Central memory CD8-positive, alpha-beta T cell (primary cell): ENCODE measurements around the gene MAN1A1.

Experiments used
- ATAC-seq: fragments of 150-1000 bp; cut with Tn5 transposase; replicated peaks from 2 replicates; pipeline ENCODE4 v1.10.0; 2022; ENCODE audit warnings: mild to moderate bottlenecking, moderate FRiP score, moderate number of reproducible peaks; ENCODE audit not compliant: poor library complexity, severe bottlenecking; ENCODE audit errors: extremely low read depth
- DNase-seq, 2 donors: peaks; one replicate each; pipeline ENCODE4 v3.0.0; 2021; ENCODE audit warnings: low spot score in 2 of 2
- H3K27ac Mint-ChIP-seq: one replicate; pipeline ENCODE4 v1.8.0; 2022; ENCODE audit warnings: low read depth, mild to moderate bottlenecking, moderate library complexity, mixed read lengths
- H3K27me3 Mint-ChIP-seq: one replicate; pipeline ENCODE4 v1.8.0; 2022; ENCODE audit warnings: mixed read lengths
- H3K36me3 Mint-ChIP-seq: one replicate; pipeline ENCODE4 v1.8.0; 2022; ENCODE audit warnings: mild to moderate bottlenecking, moderate library complexity, mixed read lengths; ENCODE audit not compliant: insufficient read depth
- H3K4me1 Mint-ChIP-seq: one replicate; pipeline ENCODE4 v1.8.0; 2022; ENCODE audit warnings: mixed read lengths
- H3K4me3 Mint-ChIP-seq: one replicate; pipeline ENCODE4 v1.8.0; 2022; ENCODE audit warnings: mild to moderate bottlenecking, moderate library complexity, mixed read lengths
- H3K9me3 Mint-ChIP-seq: one replicate; pipeline ENCODE4 v1.8.0; 2022; ENCODE audit warnings: mixed read lengths

MAN1A1 gene

DNA sequence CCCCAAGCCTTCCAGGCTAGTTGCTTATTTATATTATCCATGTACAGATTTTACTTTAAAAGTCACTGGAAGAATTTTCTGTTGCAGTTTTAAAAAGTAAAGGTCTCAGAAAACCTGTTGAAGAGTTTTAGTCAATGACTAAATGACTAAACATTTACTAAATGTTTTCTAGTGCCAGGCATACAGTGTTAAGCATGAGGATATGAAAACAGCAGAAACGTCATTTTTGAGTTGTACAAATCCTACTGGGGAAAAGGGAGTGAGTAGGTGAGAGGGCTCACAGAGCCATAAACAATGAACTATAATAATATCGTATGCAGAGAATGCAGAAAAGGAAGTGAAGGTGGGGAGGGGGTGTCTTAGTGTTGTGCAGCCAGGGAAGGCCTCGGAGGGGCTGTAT, 66.3 kb downstream of the MAN1A1 start:
- H3K9me3 Mint-ChIP-seq: no peaks in the 10 kb centered on the region

DNA sequence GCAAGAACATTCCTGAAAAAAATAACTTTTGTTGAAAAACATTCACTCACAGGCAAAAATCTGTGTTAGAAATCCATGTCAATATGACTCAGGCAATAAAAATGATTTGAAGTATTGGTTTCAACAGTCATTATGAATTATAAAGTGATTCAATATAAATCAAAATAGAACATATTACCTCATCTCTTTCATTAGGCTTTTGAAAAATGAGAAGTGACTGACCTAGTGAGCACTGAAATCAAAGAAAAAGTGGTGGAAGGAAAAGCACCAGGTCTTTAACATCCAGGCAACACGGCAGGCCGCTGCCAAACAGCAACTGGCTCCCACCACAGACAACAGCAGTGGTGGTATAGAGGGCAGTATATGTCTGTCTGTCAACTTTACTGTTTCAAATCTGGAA, 68.9 kb downstream of the MAN1A1 start:
- no peak overlapping the region for H3K27ac Mint-ChIP-seq
- no peak overlapping the region for H3K4me3 Mint-ChIP-seq
- H3K9me3 Mint-ChIP-seq: no peaks in the 10 kb centered on the region
- DNase-seq (no peak), ATAC-seq (no peak)
- H3K4me1 Mint-ChIP-seq: peaks cover 12% of the 10 kb centered on the region
- no peaks in the 10 kb centered on the region for H3K27me3 Mint-ChIP-seq
- H3K36me3 Mint-ChIP-seq: peaks cover 2% of the 10 kb centered on the region

More for the DNA sequence above, 66.3 kb downstream of the MAN1A1 start:
- Mint-ChIP-seq H3K27me3 (no peaks in the 10 kb centered on the region), H3K27ac (no peak overlapping the region), H3K4me3 (no peak overlapping the region), H3K4me1 (peaks cover 12% of the 10 kb centered on the region), H3K36me3 (peaks cover 2% of the 10 kb centered on the region)
- DNase-seq (no peak), ATAC-seq (no peak)

DNA sequence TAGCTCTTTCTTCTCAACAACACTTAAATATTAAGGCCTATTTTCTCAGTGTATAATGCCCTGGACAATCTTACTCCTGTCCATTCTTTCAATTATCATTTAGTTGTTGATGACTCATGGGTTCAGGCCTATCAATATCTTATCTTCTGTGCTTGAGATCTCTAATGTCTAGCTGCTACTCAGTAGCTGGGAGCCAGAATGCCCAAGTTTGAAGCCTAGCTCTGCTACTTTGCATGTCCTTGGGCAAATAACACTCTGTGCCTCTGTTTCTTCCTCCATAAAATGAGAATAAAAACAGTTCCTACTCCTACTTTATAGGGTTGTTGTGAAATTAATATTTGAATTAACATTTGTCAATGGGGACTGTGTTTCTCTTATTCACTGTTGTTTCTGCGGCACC, 69.5 kb downstream of the MAN1A1 start:
- H3K4me1 Mint-ChIP-seq: peaks cover 12% of the 10 kb centered on the region
- ATAC-seq: no peak

DNA sequence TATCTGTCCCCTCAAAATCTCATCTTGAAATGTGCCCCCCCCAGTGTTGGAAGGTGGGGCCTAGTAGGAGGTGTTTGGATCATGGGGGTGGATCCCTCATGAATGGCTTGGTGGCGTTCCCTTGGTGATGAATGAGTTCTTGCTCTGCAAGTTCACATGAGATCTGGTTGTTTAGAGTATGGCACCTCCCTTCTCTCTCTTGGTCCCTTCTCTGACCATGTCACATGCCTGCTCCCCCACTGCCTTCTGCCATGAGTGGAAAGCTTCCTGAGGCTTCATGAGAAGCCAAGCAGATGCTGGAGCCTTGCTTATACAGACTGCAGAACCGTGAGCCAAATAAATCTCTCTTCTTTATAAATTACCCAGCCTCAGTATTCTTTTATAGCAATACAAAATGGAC, 70.9 kb downstream of the MAN1A1 start:
- Mint-ChIP-seq H3K4me1 (peaks cover 11% of the 10 kb centered on the region), H3K36me3 (peaks cover 2% of the 10 kb centered on the region), H3K4me3 (no peak overlapping the region), H3K9me3 (no peaks in the 10 kb centered on the region), H3K27me3 (no peaks in the 10 kb centered on the region), H3K27ac (no peak overlapping the region)
- ATAC-seq: no peak
- DNase-seq: no peak

More for the DNA sequence above, 69.5 kb downstream of the MAN1A1 start:
- Mint-ChIP-seq H3K9me3 (no peaks in the 10 kb centered on the region), H3K27me3 (no peaks in the 10 kb centered on the region), H3K27ac (no peak overlapping the region), H3K4me3 (no peak overlapping the region), H3K36me3 (peaks cover 2% of the 10 kb centered on the region)
- DNase-seq: no peak

DNA sequence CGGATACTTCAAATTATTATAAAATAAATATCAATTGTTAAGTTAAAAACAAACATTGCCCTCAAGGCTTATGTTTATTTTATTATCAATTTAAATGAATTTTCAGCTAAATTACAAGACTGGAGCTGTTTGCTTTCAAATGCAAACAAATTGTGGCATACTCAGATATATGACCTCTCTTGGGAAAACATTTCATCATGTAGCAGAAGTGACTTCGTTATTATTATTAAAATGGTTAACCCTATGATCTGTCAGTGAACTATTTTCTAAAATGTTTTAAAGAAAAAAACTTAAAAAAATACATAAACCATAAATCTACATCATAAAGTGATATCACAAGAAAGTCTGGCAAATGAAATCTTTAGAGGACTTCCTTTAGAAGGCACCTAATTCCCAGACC, 72.5 kb downstream of the MAN1A1 start:
- Mint-ChIP-seq H3K9me3 (no peaks in the 10 kb centered on the region), H3K27me3 (no peaks in the 10 kb centered on the region), H3K4me1 (peaks cover 5% of the 10 kb centered on the region), H3K4me3 (no peak overlapping the region), H3K27ac (no peak overlapping the region), H3K36me3 (peaks cover 2% of the 10 kb centered on the region)
- no peak for ATAC-seq
- DNase-seq: no peak

DNA sequence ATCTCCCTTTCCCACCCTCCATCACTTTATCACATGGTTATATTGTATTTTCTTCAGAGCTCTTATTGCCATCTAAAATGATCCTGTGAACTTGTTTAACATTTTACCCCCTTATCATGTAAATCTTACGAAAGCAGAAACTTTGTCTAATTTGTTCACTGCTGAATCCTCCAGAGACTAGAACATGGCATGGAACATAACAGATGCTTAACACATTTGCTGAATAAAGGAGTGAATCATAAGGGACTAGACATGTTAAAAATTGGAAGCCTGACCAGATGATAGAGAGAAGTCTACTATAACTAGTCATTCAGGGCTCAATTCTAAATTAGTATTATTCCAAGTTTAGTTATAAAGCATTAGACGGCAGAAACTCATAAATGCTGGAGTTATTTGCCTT, 73.3 kb downstream of the MAN1A1 start:
- H3K27ac Mint-ChIP-seq: no peak overlapping the region
- no peaks in the 10 kb centered on the region for H3K27me3 Mint-ChIP-seq
- ATAC-seq (no peak), DNase-seq (no peak)
- H3K4me1 Mint-ChIP-seq: peaks cover 1% of the 10 kb centered on the region
- no peaks in the 10 kb centered on the region for H3K9me3 Mint-ChIP-seq
- no peak overlapping the region for H3K4me3 Mint-ChIP-seq
- H3K36me3 Mint-ChIP-seq: peaks cover 2% of the 10 kb centered on the region

DNA sequence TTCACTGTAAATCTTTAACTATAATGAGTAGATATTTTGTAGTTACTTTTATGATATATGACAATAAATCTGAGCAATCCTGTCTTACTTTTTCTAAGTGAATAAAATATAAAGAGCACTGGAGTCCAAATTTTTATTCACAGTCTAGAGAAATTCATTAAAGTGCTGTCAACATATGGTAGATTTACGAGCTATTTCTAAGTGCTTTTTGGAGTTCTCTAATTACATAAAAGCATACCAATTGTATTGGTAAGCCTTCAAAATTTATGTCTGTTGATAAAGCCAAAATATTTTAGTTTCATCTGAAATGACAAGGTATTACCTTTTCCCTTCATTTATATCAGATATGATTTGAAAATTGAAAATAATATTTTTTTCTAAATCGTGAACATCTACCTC, 75.4 kb downstream of the MAN1A1 start:
- ATAC-seq (no peak), DNase-seq (no peak)
- Mint-ChIP-seq H3K27me3 (no peaks in the 10 kb centered on the region), H3K9me3 (peaks cover 6% of the 10 kb centered on the region), H3K4me3 (no peak overlapping the region), H3K36me3 (peaks cover 2% of the 10 kb centered on the region), H3K27ac (no peak overlapping the region), H3K4me1 (peaks cover 1% of the 10 kb centered on the region)

DNA sequence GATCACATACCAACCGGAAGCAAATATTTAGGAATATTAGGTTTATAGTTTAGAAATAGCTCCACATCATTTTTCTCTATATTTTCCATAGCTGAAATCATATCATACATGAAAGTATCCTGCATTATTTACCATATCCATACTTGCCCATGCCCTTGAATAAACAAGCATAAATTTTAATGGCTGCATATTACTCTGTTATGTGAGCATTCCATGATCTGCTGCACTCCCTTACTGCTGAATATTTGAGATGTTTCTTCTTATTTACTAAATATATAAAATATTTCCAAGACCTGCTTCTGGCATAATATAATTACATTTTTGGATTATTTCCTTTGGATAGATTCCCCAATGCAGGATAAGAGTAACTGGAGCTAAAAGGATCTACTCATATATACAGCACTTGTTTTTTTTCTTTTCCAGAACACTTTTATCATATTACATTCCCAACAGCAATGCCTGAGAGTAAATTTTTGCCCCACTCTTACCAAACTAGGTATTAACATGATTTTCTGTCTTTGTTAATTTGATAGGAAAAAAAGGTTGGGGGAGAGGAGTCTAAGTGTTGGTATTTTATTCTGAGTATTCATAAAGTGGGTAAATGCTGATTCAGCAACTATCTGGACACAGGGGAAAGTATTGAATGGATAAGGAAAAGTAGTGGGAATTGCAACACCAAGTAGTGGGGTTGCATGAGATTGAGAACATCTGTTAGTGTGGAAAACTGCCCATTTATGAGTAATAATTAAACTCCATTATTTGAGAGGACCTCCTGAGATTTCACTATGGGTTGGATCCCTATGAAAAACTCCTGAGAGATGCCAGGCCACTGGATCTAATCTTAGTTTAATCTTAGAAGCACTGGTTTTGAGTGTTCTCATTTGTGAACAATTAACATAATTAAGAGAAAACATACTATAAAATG, 76.0 kb downstream of the MAN1A1 start:
- Mint-ChIP-seq H3K27me3 (no peaks in the 10 kb centered on the region), H3K27ac (no peak overlapping the region), H3K4me3 (no peak overlapping the region), H3K4me1 (peaks cover 8% of the 10 kb centered on the region), H3K9me3 (peaks cover 6% of the 10 kb centered on the region), H3K36me3 (peaks cover 2% of the 10 kb centered on the region)
- no peak for ATAC-seq
- no peak for DNase-seq

DNA sequence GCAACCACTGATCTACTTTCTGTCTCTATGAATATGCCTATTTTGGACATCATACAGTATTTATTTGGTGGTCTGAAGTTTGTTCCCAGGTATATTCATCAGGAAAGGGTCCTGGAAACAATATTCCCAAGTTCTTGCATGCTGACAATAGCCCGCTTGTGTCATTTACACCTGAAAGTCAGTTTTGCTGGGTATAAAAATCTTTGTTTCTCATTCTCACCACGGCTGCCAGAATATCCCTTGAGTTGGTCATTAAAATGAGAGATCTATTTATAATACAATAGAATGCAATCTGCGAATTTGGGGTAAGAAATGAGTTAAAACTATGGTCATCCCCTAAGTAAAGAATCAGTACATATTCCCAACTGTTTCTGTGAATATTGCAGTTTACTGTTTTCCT, 79.0 kb downstream of the MAN1A1 start:
- DNase-seq (no peak), ATAC-seq (no peak)
- H3K4me3 Mint-ChIP-seq: no peak overlapping the region
- peaks cover 21% of the 10 kb centered on the region for H3K4me1 Mint-ChIP-seq
- H3K36me3 Mint-ChIP-seq: peaks cover 2% of the 10 kb centered on the region
- no peak overlapping the region for H3K27ac Mint-ChIP-seq
- peaks cover 6% of the 10 kb centered on the region for H3K9me3 Mint-ChIP-seq
- no peaks in the 10 kb centered on the region for H3K27me3 Mint-ChIP-seq

DNA sequence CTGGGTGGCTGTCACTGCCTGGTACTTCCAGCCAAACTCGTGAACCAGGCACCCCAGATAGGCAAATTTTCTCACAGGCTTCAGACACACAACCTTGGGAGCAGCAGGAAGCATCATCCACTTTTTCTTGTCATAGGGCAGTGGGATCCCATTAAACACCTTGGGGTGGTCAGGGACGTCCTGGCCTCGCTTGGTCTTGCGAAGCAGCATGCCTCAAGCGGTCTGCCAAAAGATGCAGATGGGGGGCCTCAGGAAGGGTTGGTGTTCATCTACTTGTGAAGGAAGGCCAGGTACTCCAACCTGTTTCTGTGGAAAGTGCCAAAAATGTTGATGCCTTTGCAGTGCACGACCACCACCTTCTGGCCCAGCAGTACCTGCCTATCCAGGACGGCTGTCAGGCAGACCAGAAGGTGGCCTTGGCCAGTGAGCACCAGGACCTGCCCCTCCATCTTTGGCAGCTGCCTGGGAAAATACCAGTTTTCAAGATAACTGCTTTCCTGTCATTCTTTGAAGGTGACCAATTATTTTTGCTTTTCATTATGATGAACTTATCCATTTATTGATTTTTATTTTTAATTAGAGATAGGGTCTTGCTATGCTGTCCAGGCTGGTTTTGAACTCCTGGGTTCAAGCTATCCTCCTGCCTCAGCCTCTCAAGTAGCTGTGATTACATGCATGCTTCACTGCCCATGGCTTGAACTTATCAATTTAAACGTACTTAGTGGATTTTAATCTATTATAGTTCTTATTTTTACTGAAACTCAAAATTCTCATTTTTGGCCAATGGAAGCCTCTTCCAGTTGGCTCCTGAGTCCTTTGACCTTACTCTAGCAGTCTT, 80.1 kb downstream of the MAN1A1 start:
- Mint-ChIP-seq H3K36me3 (peaks cover 2% of the 10 kb centered on the region), H3K27ac (no peak overlapping the region), H3K27me3 (no peaks in the 10 kb centered on the region), H3K9me3 (peaks cover 6% of the 10 kb centered on the region), H3K4me1 (peaks cover 21% of the 10 kb centered on the region), H3K4me3 (no peak overlapping the region)
- ATAC-seq: no peak
- no peak for DNase-seq

DNA sequence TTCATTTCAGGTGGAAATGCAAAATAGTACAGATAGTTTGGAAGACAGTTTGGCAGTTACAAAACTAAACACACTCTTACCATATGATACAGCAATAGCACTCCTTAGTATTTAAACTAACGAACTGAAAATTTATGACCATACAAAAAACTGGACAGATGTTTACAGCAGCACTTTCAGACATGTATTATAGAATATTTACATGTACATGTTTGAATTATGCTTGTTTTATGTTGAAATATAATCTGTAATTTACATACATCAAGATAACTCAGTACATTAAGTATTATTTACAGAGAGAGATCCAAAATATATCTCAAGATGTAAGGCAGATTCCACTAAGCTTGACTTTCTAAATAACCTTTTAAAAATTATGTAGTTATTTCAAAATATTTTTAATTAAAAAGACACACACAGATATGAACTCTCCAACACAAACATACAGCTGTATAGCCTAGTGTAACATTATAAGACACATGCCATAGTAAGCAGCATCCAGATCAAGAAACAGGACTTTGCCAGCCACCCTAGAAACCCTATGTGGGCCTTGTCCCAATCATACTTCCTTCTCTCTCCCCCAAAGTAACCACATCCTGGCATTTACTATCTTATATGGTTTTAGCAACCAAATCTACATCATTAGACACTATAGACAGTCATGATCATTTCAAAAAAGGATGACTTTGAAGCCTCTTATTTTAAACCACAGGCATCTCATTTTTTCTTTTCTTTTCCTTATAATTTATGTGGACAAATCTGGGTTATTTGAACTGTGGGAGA, 82.2 kb downstream of the MAN1A1 start:
- Mint-ChIP-seq H3K4me3 (no peak overlapping the region), H3K27me3 (no peaks in the 10 kb centered on the region), H3K36me3 (peaks cover 2% of the 10 kb centered on the region), H3K9me3 (peaks cover 6% of the 10 kb centered on the region), H3K27ac (no peak overlapping the region), H3K4me1 (peaks cover 21% of the 10 kb centered on the region)
- ATAC-seq (peak; percentile 79), DNase-seq (no peak)

DNA sequence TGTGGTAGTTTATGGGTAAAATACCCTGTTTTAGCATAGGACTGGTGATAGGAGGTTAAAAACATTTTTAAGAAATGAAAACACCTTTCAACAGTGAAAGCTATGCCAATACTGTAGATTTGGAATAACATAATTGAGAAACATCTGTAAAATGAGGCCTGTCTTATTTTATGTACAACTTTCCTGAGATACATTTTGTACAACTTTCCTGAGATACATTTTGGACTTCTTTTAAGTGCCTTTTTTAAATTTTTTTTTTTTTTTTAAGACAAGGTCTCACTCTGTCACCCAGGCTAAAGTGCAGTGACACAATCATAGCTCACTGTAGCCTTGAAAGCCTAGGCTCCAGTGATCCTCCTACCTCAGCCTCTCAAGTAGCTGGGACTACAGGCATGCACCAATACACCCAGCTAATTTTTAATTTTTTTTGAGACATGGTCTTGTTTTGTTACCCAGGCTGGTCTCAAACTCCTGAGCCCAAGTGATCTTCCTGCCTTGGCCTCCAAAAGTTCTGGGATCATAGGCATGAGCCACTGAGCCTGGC, 84.6 kb downstream of the MAN1A1 start:
- no peak overlapping the region for H3K27ac Mint-ChIP-seq
- H3K4me1 Mint-ChIP-seq: peaks cover 28% of the 10 kb centered on the region
- H3K27me3 Mint-ChIP-seq: no peaks in the 10 kb centered on the region
- H3K4me3 Mint-ChIP-seq: no peak overlapping the region
- no peak for DNase-seq
- no peaks in the 10 kb centered on the region for H3K36me3 Mint-ChIP-seq
- no peaks in the 10 kb centered on the region for H3K9me3 Mint-ChIP-seq
- no peak for ATAC-seq
